ENCODE results near the gene MYO1B.

The MYO1B gene

GRCh38 chr2:191257934-191258333 lies 12.7 kb downstream of the MYO1B start:
- no peak for DNase-seq (ENCODE audit: low read depth in 2 of 2, low spot score in 1 of 2)

GRCh38 chr2:191258996-191259395 lies 13.8 kb downstream of the MYO1B start:
- DNase-seq (ENCODE audit: low read depth in 2 of 2, low spot score in 1 of 2) = no peak

GRCh38 chr2:191262436-191262835 lies 17.2 kb downstream of the MYO1B start:
- DNase-seq (ENCODE audit: low read depth in 2 of 2, low spot score in 1 of 2) = no peak

- no peak for DNase-seq (ENCODE audit: low read depth in 2 of 2, low spot score in 1 of 2)
These were observed 17.8 kb downstream of the MYO1B start for GRCh38 chr2:191263050-191263449.

GRCh38 chr2:191264647-191265081 lies 19.5 kb downstream of the MYO1B start:
- no peak for DNase-seq (ENCODE audit: low read depth in 2 of 2, low spot score in 1 of 2)

GRCh38 chr2:191265311-191266170 lies 20.3 kb downstream of the MYO1B start:
- DNase-seq (ENCODE audit: low read depth in 2 of 2, low spot score in 1 of 2) = no peak

GRCh38 chr2:191266201-191266600 lies 21.0 kb downstream of the MYO1B start:
- no peak for DNase-seq (ENCODE audit: low read depth in 2 of 2, low spot score in 1 of 2)

GRCh38 chr2:191268596-191268995 lies 23.4 kb downstream of the MYO1B start:
- DNase-seq (ENCODE audit: low read depth in 2 of 2, low spot score in 1 of 2) = no peak

GRCh38 chr2:191270306-191271161 lies 25.3 kb downstream of the MYO1B start:
- DNase-seq (ENCODE audit: low read depth in 2 of 2, low spot score in 1 of 2) = no peak

GRCh38 chr2:191272064-191272463 lies 26.9 kb downstream of the MYO1B start:
- DNase-seq (ENCODE audit: low read depth in 2 of 2, low spot score in 1 of 2) = no peak

GRCh38 chr2:191274413-191274815 lies 29.2 kb downstream of the MYO1B start:
- DNase-seq (ENCODE audit: low read depth in 2 of 2, low spot score in 1 of 2) = no peak

- DNase-seq (ENCODE audit: low read depth in 2 of 2, low spot score in 1 of 2) = no peak
These were observed 31.7 kb downstream of the MYO1B start for GRCh38 chr2:191276792-191277465.

GRCh38 chr2:191280290-191280689 lies 35.1 kb downstream of the MYO1B start:
- DNase-seq (ENCODE audit: low read depth in 2 of 2, low spot score in 1 of 2) = no peak

- no peak for DNase-seq (ENCODE audit: low read depth in 2 of 2, low spot score in 1 of 2)
These were observed 35.9 kb downstream of the MYO1B start for GRCh38 chr2:191280834-191281756.

- no peak for DNase-seq (ENCODE audit: low read depth in 2 of 2, low spot score in 1 of 2)
These were observed 40.0 kb downstream of the MYO1B start for GRCh38 chr2:191285252-191285651.

- no peak for DNase-seq (ENCODE audit: low read depth in 2 of 2, low spot score in 1 of 2)
These were observed 42.6 kb downstream of the MYO1B start for GRCh38 chr2:191287820-191288219.

GRCh38 chr2:191289049-191289448 lies 43.8 kb downstream of the MYO1B start:
- no peak for DNase-seq (ENCODE audit: low read depth in 2 of 2, low spot score in 1 of 2)

- DNase-seq (ENCODE audit: low read depth in 2 of 2, low spot score in 1 of 2) = no peak
These were observed 46.3 kb downstream of the MYO1B start for GRCh38 chr2:191291471-191291870.

- DNase-seq (ENCODE audit: low read depth in 2 of 2, low spot score in 1 of 2) = no peak
These were observed 47.7 kb downstream of the MYO1B start for GRCh38 chr2:191292869-191293268.

- no peak for DNase-seq (ENCODE audit: low read depth in 2 of 2, low spot score in 1 of 2)
These were observed 49.9 kb downstream of the MYO1B start for GRCh38 chr2:191295088-191295487.

Data from stimulated activated CD8-positive, alpha-beta memory T cell treated with anti-CD3 and anti-CD28 coated beads, Interleukin-4, amount 100 ng/mL, for 1 hour (primary cell).